ENCODE results near the gene ZNF507. TPM values are rescaled to one million over a fixed set of nuclear protein-coding genes. Genes with fewer than 3 reads are reported as not detected.
"Not testable (repeated sequence)": the region's sequence is repeated elsewhere in the genome, so short reads cannot be mapped to it uniquely, and the experiment has no call there.

ZNF507 gene
- total RNA-seq, 1 donor from 2014 or later: 14.7 TPM

DNA sequence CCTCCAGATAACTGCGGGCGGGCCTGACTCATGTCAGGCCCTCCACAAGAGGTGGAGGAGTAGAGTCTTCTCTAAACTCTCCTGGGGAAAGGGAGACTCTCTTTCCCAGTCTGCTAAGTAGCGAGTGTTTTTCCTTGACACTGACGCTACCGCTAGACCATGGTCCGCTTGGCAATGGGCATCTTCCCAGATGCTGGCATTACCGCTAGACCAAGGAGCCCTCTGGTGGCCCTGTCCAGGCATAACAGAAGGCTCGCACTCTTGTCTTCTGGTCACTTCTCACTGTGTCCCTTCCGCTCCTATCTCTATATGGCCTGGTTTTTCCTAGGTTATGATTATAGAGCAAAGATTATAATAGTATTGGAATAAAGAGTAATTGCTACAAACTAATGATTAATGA, 31.7 kb downstream of the ZNF507 start:
- Histone ChIP-seq H4K20me1 (ENCODE audit: insufficient read depth, low read length) (peaks cover 25% of the 10 kb centered on the region), H3K4me1 (ENCODE audit: insufficient read depth, low read length) (peaks cover 20% of the 10 kb centered on the region)
- not testable (repeated sequence) for H2AFZ ChIP-seq (ENCODE audit: low read depth, low read length); H3K9me3 ChIP-seq (ENCODE audit: insufficient read depth, low read depth, low read length); H3K9ac ChIP-seq (ENCODE audit: low read length); H3K27ac Mint-ChIP-seq (ENCODE audit: unreplicated experiment); H3K27me3 Mint-ChIP-seq (ENCODE audit: low read depth, unreplicated experiment); H3K4me2 ChIP-seq (ENCODE audit: low read length); H3K79me2 ChIP-seq (ENCODE audit: insufficient read depth, low read length); H3K36me3 ChIP-seq (ENCODE audit: insufficient read depth, low read length); FAIRE-seq; H3K27me3 ChIP-seq (ENCODE audit: insufficient read depth, low read length); H3K4me3 ChIP-seq (ENCODE audit: insufficient read depth, low read depth, low read length); H3K36me3 Mint-ChIP-seq (ENCODE audit: low read depth, unreplicated experiment); H3K27ac ChIP-seq (ENCODE audit: low read depth, low read length); H3K4me3 Mint-ChIP-seq (ENCODE audit: unreplicated experiment); DNase-seq (ENCODE audit: low read depth); H3K9me3 Mint-ChIP-seq (ENCODE audit: unreplicated experiment)
- peaks cover 14% of the 10 kb centered on the region for H3K4me1 Mint-ChIP-seq (ENCODE audit: low read depth, unreplicated experiment)
- TF ChIP-seq, protein P1, sequence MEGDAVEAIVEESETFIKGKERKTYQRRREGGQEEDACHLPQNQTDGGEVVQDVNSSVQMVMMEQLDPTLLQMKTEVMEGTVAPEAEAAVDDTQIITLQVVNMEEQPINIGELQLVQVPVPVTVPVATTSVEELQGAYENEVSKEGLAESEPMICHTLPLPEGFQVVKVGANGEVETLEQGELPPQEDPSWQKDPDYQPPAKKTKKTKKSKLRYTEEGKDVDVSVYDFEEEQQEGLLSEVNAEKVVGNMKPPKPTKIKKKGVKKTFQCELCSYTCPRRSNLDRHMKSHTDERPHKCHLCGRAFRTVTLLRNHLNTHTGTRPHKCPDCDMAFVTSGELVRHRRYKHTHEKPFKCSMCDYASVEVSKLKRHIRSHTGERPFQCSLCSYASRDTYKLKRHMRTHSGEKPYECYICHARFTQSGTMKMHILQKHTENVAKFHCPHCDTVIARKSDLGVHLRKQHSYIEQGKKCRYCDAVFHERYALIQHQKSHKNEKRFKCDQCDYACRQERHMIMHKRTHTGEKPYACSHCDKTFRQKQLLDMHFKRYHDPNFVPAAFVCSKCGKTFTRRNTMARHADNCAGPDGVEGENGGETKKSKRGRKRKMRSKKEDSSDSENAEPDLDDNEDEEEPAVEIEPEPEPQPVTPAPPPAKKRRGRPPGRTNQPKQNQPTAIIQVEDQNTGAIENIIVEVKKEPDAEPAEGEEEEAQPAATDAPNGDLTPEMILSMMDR (IDR thresholded peaks at IDR 0.05; ENCODE audit: insufficient read depth, low read depth, low read length): peak; percentile 20

DNA sequence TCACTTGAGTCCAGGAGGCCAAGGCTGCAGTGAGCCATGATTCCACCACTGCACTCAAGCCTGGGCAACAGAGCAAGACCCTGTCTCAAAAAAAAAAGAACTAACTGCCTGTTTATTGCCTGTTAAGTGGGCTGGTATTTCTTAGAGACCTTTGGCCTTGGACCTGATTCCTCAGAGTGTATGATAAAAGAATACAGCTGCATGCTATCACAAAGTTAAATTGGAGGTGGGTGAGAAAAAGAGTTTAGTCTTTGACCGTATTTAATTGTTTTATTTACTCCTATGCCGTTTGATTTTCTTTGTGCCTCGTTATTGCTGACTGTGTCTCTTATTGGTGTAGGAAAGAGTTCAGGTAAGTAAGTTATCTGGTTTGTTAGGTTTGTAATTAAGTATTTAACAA, 34.9 kb downstream of the ZNF507 start:
- no peak overlapping the region for H3K4me3 ChIP-seq (ENCODE audit: insufficient read depth, low read depth, low read length)
- H2AFZ ChIP-seq (ENCODE audit: low read depth, low read length): no peak overlapping the region
- H3K36me3 Mint-ChIP-seq (ENCODE audit: low read depth, unreplicated experiment): no peaks in the 10 kb centered on the region
- H3K4me1 Mint-ChIP-seq (ENCODE audit: low read depth, unreplicated experiment): no peaks in the 10 kb centered on the region
- H3K9ac ChIP-seq (ENCODE audit: low read length): no peak overlapping the region
- H3K27ac Mint-ChIP-seq (ENCODE audit: unreplicated experiment): no peak overlapping the region
- H3K27ac ChIP-seq (ENCODE audit: low read depth, low read length): no peak overlapping the region
- peaks cover 4% of the 10 kb centered on the region for H3K79me2 ChIP-seq (ENCODE audit: insufficient read depth, low read length)
- TF ChIP-seq, protein P1 (IDR thresholded peaks at IDR 0.05; ENCODE audit: insufficient read depth, low read depth, low read length): no peak
- no peak for TF ChIP-seq EZH2 (IDR thresholded peaks at IDR 0.05; ENCODE audit: insufficient read depth, low read length)
- FAIRE-seq (no peak), DNase-seq (ENCODE audit: low read depth) (no peak)
- H3K9me3 ChIP-seq (ENCODE audit: insufficient read depth, low read depth, low read length): no peaks in the 10 kb centered on the region
- no peaks in the 10 kb centered on the region for H3K9me3 Mint-ChIP-seq (ENCODE audit: unreplicated experiment)
- no peaks in the 10 kb centered on the region for H3K27me3 ChIP-seq (ENCODE audit: insufficient read depth, low read length)
- no peak overlapping the region for H3K4me3 Mint-ChIP-seq (ENCODE audit: unreplicated experiment)
- peaks cover 11% of the 10 kb centered on the region for H4K20me1 ChIP-seq (ENCODE audit: insufficient read depth, low read length)
- H3K36me3 ChIP-seq (ENCODE audit: insufficient read depth, low read length): peaks cover 18% of the 10 kb centered on the region
- no peaks in the 10 kb centered on the region for H3K4me1 ChIP-seq (ENCODE audit: insufficient read depth, low read length)
- no peak overlapping the region for H3K4me2 ChIP-seq (ENCODE audit: low read length)
- H3K27me3 Mint-ChIP-seq (ENCODE audit: low read depth, unreplicated experiment): no peaks in the 10 kb centered on the region

DNA sequence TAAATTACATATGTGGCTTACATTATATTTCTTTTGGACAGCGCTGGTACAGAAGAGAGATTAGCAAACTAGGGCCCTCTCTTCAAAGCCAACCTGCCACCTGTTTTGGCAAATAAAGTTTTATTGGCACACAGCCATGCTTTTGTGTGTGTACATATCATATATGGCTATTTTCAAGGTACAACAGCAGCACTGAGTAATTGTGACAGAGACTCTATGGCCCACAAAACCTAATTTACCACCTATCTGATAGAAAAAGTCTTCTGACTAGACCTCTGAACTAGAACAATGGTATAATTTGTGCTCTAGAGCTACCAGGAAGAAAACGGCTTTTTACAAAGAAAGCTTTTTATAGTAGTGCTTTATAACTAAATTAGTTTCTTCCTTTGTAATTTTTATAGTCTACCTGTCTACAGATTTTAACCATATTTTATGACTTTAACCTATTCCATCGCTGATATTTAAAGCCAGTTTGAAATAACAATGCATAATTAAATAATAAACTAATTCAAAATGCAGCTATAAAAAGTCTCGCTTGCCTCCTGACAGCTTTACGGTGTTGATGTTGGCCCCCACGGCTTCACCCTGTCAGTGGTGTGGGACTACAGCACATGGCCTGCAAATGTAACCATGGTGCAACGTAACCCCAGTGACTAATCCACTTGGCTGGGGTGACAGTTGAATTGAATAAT, 42.4 kb downstream of the ZNF507 start:
- Mint-ChIP-seq H3K4me1 (ENCODE audit: low read depth, unreplicated experiment) (no peaks in the 10 kb centered on the region), H3K9me3 (ENCODE audit: unreplicated experiment) (no peaks in the 10 kb centered on the region), H3K27ac (ENCODE audit: unreplicated experiment) (no peak overlapping the region), H3K4me3 (ENCODE audit: unreplicated experiment) (no peak overlapping the region), H3K27me3 (ENCODE audit: low read depth, unreplicated experiment) (no peaks in the 10 kb centered on the region), H3K36me3 (ENCODE audit: low read depth, unreplicated experiment) (no peaks in the 10 kb centered on the region)
- peaks cover 4% of the 10 kb centered on the region for H3K4me1 ChIP-seq (ENCODE audit: insufficient read depth, low read length)
- FAIRE-seq: no peak
- no peak overlapping the region for H3K4me3 ChIP-seq (ENCODE audit: insufficient read depth, low read depth, low read length)
- DNase-seq (ENCODE audit: low read depth): peak; percentile 61
- H3K36me3 ChIP-seq (ENCODE audit: insufficient read depth, low read length): peaks cover 5% of the 10 kb centered on the region
- H3K9me3 ChIP-seq (ENCODE audit: insufficient read depth, low read depth, low read length): no peaks in the 10 kb centered on the region
- no peaks in the 10 kb centered on the region for H3K79me2 ChIP-seq (ENCODE audit: insufficient read depth, low read length)
- H3K27me3 ChIP-seq (ENCODE audit: insufficient read depth, low read length): no peaks in the 10 kb centered on the region
- no peak overlapping the region for H3K27ac ChIP-seq (ENCODE audit: low read depth, low read length)
- no peak overlapping the region for H3K4me2 ChIP-seq (ENCODE audit: low read length)
- no peak overlapping the region for H3K9ac ChIP-seq (ENCODE audit: low read length)
- H2AFZ ChIP-seq (ENCODE audit: low read depth, low read length): no peak overlapping the region
- H4K20me1 ChIP-seq (ENCODE audit: insufficient read depth, low read length): peaks cover 3% of the 10 kb centered on the region
- no peak for TF ChIP-seq EZH2 (IDR thresholded peaks at IDR 0.05; ENCODE audit: insufficient read depth, low read length)
- TF ChIP-seq, protein P1 (IDR thresholded peaks at IDR 0.05; ENCODE audit: insufficient read depth, low read depth, low read length): no peak

Data from astrocyte (in vitro differentiated cells and primary cell).